HG03565 (cell line): ENCODE results near the gene SLC7A1.

ENCODE experiments used
- ATAC-seq: cut with Tn5 transposase; IDR thresholded peaks from one replicate; pipeline ENCODE4 v1.9.1; 2021; ENCODE audit warnings: mild to moderate bottlenecking, moderate library complexity; ENCODE audit not compliant: unreplicated experiment

The SLC7A1 gene

GRCh38 chr13:29513002-29513980, 82.2 kb downstream of the SLC7A1 start:
- no peak for ATAC-seq

- ATAC-seq: no peak
These were observed 83.5 kb downstream of the SLC7A1 start for GRCh38 chr13:29511980-29512379.

GRCh38 chr13:29511106-29511796, 84.2 kb downstream of the SLC7A1 start:
- no peak for ATAC-seq

DNA sequence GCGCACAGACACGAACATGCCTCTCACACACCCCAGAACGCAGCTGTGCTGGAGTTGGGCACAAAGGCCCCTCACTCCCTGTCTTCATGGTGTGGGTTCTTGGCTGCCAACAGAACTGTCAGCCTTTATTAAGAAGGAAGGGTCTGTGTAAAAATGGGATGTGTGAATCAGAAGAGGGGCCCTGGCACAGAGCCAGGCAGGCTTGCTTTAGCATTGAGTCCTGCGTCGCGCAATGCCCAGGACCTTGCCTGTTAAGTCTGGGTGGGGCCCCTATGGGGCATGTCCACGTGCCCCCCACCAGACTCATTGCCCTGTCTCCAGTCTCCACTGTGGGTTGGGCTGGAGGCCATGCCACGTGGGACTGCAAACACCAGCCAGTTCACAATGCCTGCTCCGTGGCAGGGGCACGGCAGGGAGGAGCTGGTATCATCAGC, 84.8 kb downstream of the SLC7A1 start:
- no peak for ATAC-seq

DNA sequence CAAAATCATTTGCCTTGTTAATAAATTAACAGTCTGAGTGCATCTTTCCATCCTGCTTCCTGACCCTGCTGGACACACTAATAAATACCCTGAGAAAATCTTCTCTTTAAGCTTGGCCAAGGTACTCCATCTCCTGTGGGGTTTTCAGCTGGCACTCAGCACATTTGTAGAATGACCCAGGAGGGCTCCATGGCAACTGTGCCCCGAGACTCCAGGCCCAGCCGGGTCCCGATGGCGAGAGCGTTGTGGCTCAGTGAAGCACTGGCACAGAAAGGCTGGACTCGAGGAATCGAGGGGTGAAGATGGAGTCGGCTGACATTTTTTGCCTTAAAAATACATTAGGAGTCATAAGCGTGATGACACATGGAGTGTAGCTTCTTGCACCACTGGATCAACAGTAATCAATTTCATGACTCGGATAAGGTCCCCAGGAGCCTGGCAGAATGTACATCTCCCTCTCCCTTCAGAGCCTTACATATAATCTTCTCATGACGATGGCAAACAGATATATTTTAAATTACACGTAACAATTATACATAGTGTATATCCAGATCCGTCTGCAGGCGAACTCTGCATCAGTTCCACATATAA, 85.4 kb downstream of the SLC7A1 start:
- ATAC-seq: no peak

DNA sequence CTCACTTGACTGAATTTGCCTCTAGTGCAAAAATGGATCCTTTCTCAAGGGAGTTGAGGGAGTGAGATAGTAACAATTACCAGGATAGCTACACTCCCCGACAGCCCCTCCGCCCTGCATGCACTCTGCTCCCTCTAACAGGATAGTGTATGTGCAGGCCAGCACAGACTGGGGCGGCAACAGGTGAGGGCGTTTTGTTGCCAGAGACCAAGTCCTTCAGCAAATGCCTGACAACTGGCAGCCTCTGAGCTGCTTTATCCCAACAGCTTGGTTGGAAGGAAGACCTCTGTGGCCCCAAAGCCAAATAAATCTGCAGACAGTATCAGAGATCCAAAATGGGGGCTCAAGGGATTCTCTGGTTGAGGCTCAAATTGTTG, 86.6 kb downstream of the SLC7A1 start:
- no peak for ATAC-seq

DNA sequence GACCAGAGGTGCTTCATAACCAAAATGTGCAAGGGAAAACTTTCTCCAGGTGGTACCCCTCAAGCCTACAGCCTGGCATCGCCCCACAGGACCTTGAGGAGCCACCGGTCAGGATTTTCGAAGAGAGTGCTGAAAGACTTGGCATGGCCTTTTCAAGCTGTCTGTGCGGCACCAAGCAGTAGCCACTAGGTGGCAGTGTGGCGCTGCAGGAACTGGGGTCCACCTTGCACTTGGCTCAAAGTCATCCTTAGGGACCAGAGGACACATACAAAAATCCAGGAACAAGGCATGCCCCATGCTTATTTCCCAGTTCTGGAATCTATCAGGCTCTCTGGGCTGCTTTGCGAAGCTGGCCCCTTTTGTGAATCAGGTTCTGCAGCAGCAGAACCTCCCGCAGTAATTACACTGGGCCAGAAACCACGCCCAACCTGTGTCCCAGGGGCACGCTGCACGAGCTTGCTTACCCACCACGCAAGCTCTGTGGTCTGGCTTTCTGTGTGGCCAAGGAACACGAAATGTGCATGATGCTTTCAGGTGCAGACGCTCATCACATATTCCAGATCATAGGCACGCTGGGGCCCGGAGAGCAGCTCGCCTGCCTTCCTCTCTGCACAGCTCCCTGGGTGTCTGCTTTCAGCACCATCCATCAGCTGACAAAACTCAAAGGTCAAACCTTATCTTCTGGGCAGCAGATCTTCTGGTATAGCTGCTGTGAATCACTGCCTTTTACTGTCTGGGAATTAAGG, 87.2 kb downstream of the SLC7A1 start:
- ATAC-seq: peak; percentile 65

- no peak for ATAC-seq
These were observed 88.1 kb downstream of the SLC7A1 start for GRCh38 chr13:29507356-29507755.

DNA sequence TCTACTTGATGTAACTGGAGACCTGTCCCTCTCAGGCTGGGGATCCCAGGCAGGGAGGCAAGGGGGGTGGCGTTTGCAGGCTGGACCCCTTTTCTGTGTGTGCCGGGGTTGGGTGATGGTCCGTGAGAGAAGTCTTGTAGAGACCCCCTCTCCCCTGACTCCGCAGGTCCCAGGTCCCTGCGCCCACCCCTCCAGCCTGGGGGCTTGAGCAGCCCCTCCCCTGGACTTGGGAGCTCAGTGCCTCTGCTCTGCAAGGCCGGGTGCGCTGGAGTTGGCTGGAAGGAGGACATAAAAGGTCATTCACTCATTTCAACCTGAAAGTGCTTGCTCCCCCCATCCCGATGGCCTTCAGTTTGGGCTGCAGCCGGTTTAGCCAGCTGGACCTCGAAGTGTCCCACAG, 89.5 kb downstream of the SLC7A1 start:
- ATAC-seq: no peak

- ATAC-seq: no peak
These were observed 90.0 kb downstream of the SLC7A1 start for GRCh38 chr13:29505511-29505910.

- ATAC-seq: no peak
These were observed 90.8 kb downstream of the SLC7A1 start for GRCh38 chr13:29504691-29505090.

DNA sequence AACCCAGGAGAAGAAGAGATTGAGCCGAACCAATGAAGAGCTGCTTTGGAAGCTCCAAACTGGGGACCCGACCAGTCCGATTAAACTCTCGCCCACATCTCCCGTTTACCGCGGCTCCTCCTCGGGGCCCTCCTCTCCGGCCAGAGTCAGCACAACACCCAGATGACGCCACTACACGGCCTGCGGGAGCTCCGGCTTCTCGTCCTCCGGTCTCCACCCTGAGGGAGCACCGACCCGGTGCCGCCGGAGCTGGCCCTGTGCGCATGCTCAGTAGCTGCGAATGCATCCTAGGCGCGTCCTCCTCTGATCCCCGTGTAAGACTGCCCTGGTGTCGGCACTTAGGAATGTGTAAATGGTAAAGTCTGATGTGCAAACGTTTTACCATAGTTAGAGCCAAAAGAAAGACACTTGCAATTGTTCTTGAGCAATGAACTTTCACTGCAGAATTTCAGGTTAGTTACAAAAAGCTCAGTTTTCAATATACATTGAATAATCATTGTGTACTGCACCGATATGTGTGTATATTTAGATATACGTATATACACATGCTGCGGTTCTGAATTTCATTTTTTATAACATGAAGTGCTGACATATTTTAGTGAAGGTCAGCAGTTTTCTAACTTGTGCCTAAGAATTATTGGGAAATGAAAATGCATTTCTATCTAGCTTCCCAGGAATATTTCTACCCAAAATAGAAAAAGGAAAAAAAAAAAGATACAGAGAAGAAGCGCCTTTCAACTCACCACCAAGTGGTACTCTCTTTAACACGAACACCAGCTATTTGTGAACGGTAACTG, 92.2 kb downstream of the SLC7A1 start:
- no peak for ATAC-seq

DNA sequence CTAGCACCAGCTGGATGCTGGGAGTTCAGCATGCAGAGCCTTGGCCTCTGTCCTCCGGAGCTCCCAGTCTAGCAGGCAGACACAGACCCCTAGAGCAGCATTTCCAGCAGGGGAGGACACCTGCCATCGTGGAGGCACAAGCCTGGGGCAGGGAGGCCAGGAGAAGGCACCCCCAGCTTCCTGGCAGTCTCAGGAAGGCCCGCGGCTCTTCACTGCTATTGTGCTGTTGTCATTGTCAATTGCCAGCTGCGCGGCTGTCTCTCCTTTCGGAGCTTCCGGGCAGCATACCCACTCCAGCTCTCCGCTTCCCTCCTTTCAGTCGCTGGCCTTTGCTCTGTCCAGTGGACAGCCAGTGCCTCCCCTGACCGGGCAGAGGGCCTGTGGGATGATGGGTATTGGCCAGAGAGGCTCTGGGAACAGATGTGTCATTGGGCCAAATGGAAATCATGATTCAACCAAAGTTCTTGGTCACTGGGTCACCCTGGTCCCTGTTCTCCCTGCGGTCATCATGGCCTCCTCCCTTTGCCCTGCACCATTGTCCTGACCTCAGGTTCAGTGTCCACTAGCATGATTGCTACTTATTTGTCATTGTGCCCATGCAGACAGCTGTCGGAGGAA, 93.0 kb downstream of the SLC7A1 start:
- ATAC-seq: no peak

- no peak for ATAC-seq
These were observed 93.8 kb downstream of the SLC7A1 start for GRCh38 chr13:29501674-29502073.

DNA sequence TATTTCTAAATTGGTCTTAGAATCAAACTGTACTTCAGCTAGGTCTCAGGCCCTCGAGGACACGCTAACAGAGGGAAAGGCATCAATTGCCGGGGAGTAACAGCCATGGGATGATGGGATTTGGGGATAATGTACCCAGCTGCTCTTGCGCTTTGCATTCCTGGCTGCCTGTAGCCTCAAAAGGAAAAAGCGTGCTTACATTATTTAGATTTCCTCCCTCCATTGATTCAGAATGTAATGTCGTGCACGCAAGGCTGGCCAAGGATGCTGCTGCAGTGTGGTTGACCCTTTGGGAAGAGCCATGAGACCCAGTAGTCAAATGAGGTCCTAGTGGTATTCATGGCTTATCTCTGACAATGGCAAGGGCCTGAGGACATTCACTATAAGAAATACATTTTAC, 95.1 kb downstream of the SLC7A1 start:
- ATAC-seq: no peak

DNA sequence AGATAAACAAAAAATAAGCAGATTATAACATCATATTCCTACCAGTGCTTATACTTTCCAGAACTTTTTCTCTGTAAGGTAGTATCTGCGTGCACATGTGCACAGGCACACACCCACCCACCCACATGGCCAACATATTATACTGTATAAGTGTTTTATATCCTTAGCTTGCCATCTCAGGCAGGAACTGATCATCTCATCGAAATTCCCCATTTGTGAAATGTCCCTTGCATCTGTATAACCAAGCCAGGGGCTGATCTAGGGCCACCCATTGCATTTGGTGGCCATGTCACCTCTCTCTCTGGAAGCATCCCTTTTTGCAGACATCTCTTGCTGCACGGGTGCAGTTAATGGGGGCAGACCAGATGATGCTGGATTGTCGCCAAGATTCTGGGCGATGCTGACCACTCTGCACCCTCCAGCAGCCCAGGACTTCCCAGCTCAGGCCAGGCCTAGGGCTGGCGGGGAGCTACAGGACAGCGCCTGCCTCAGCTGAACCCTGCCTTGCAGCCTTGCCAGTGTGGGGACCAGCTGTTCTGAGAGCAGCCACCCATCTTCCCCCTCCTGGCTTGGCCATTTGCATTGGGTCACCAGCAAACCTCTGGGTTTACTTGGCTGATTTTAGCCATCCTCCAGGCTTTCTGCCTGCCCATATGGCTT, 95.9 kb downstream of the SLC7A1 start:
- ATAC-seq: no peak

DNA sequence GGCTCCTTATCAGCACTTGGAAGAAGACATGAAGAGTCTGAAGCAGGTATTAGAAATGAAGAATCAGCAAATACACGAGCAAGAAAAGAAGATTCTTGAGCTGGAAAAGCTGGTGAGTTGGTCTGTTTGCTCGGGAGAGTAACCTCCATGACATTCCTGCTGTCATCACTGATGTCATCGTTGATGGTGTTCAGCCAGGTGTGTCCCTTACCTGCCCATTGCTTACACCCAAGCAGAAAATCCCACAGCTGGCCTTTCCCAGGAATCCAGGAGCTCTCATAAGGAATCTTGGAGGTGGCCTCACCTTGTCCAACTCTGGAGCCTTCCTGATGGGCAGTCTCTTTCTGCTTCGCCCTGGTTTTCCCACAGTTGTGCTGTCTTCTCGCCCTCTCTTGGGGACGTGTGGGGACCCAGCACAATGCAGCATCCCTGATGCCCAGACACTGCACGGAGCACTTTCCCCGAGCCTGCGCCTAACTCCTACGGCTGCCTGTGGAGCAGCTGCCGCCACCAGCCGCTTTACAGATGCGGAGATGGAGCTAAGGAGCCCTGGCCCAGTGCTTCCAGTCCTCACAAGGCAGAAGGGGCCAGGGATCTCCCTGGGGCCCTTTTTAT, 97.0 kb downstream of the SLC7A1 start:
- ATAC-seq: no peak

GRCh38 chr13:29497137-29497654, 98.3 kb downstream of the SLC7A1 start:
- no peak for ATAC-seq
